B cell (primary cell): Measurements from ENCODE around the gene MRM2.

Source experiments
- CTCF ChIP-seq: fragments of 200-600 bp; IDR thresholded peaks from one replicate; pipeline ENCODE4 v1.8.0; 2022; ENCODE audit warnings: antibody characterized with exemption, mild to moderate bottlenecking
- EZH2 ChIP-seq: IDR thresholded peaks from 2 replicates; pipeline ENCODE4 v1.6.1; 2012; ENCODE audit warnings: borderline replicate concordance, low read depth, mild to moderate bottlenecking, moderate library complexity, low read length; ENCODE audit not compliant: insufficient read depth, poor library complexity, severe bottlenecking

- TF ChIP-seq CTCF (no peak), EZH2 (no peak)
Observed at GRCh38 chr7:2275101-2275500, 33.1 kb upstream of the MRM2 start.
